Muscle of arm (tissue), 12 donors: ENCODE results near the gene SORCS2. TPM values are rescaled to one million over a fixed set of nuclear protein-coding genes. Genes with fewer than 3 reads are reported as not detected.

Source experiments
- DNase-seq: peaks from one replicate; pipeline ENCODE4 v3.0.0-alpha.2; 2013
- polyA plus RNA-seq, 12 donors: library from polyadenylated mRNA; unstranded; fragments of 120-200 nt; gene quantifications; one replicate each; pipeline ENCODE4 v1.2.1, GENCODE V29; 2013; ENCODE audit not compliant: insufficient read length in 12 of 12

The SORCS2 gene
- polyA plus RNA-seq, 12 donors = 5.6 to 18.2 (median 8.3) TPM; not detected in 1

- no peak for DNase-seq
These were observed 468.9 kb downstream of the SORCS2 start for GRCh38 chr4:7661066-7661748.

- DNase-seq = no peak
These were observed 469.6 kb downstream of the SORCS2 start for GRCh38 chr4:7661846-7662506.

GRCh38 chr4:7662507-7662846 is 470.1 kb downstream of the SORCS2 start:
- DNase-seq = no peak

- DNase-seq = no peak
These were observed 470.8 kb downstream of the SORCS2 start for GRCh38 chr4:7663075-7663541.

- DNase-seq = no peak
These were observed 471.8 kb downstream of the SORCS2 start for GRCh38 chr4:7664106-7664505.

GRCh38 chr4:7665321-7665720 is 473.0 kb downstream of the SORCS2 start:
- DNase-seq = no peak

GRCh38 chr4:7666011-7666410 is 473.7 kb downstream of the SORCS2 start:
- DNase-seq = no peak

- no peak for DNase-seq
These were observed 474.4 kb downstream of the SORCS2 start for GRCh38 chr4:7666744-7667143.

GRCh38 chr4:7668271-7668670 is 475.9 kb downstream of the SORCS2 start:
- DNase-seq = no peak

- no peak for DNase-seq
These were observed 476.5 kb downstream of the SORCS2 start for GRCh38 chr4:7668826-7669225.

- DNase-seq = no peak
These were observed 480.3 kb downstream of the SORCS2 start for GRCh38 chr4:7672601-7673000.

GRCh38 chr4:7673121-7673520 is 480.8 kb downstream of the SORCS2 start:
- DNase-seq = no peak

GRCh38 chr4:7674706-7675105 is 482.4 kb downstream of the SORCS2 start:
- DNase-seq = no peak

GRCh38 chr4:7675136-7675535 is 482.8 kb downstream of the SORCS2 start:
- no peak for DNase-seq

GRCh38 chr4:7675612-7676320 is 483.4 kb downstream of the SORCS2 start:
- DNase-seq = no peak

GRCh38 chr4:7676398-7676922 is 484.1 kb downstream of the SORCS2 start:
- peak; percentile 40 for DNase-seq

- DNase-seq = no peak
These were observed 484.7 kb downstream of the SORCS2 start for GRCh38 chr4:7677086-7677485.

GRCh38 chr4:7677799-7678301 is 485.5 kb downstream of the SORCS2 start:
- no peak for DNase-seq

- no peak for DNase-seq
These were observed 486.0 kb downstream of the SORCS2 start for GRCh38 chr4:7678318-7678852.

GRCh38 chr4:7679406-7680040 is 487.2 kb downstream of the SORCS2 start:
- no peak for DNase-seq

GRCh38 chr4:7680106-7680505 is 487.8 kb downstream of the SORCS2 start:
- DNase-seq = no peak

- no peak for DNase-seq
These were observed 488.4 kb downstream of the SORCS2 start for GRCh38 chr4:7680731-7681130.
